Spinal cord (tissue), 10 donors: Measurements from ENCODE around the gene PML. TPM values are rescaled to one million over a fixed set of nuclear protein-coding genes. Genes with fewer than 3 reads are reported as not detected.
"Not testable (repeated sequence)": the region's sequence is repeated elsewhere in the genome, so short reads cannot be mapped to it uniquely, and the experiment has no call there.

Source experiments
- DNase-seq, 6 donors: peaks; one replicate each; pipeline versions ENCODE4 v3.0.0 to v3.0.0-alpha.2; 2013 to 2015; ENCODE audit warnings: low spot score in 6 of 6, low read depth in 4 of 6
- H3K27ac ChIP-seq: one replicate; pipeline ENCODE4 v1.5.1; 2013; ENCODE audit warnings: low read depth, low read length, control low read depth
- H3K27me3 ChIP-seq: one replicate; pipeline ENCODE4 v1.6.1; 2013; ENCODE audit warnings: low read length; ENCODE audit not compliant: control insufficient read depth, insufficient read depth
- H3K36me3 ChIP-seq: one replicate; pipeline ENCODE4 v1.6.1; 2013; ENCODE audit warnings: low read length; ENCODE audit not compliant: control insufficient read depth, insufficient read depth
- H3K4me1 ChIP-seq: one replicate; pipeline ENCODE4 v1.6.1; 2013; ENCODE audit warnings: low read length; ENCODE audit not compliant: control insufficient read depth, insufficient read depth
- H3K4me3 ChIP-seq: one replicate; pipeline ENCODE4 v1.5.1; 2013; ENCODE audit warnings: low read depth, low read length, control low read depth
- H3K9me3 ChIP-seq: one replicate; pipeline ENCODE4 v1.6.1; 2013; ENCODE audit warnings: low read length; ENCODE audit not compliant: control insufficient read depth, insufficient read depth
- WGBS: methylation state at CpG from one replicate; pipeline ENCODE4 v1.1.5; 2013; ENCODE audit warnings: missing lambda C conversion rate; ENCODE audit not compliant: insufficient coverage; 5-methylcytosine and 5-hydroxymethylcytosine counted together
- polyA plus RNA-seq, 2 donors: library from polyadenylated mRNA; unstranded; fragments of 120-200 nt; gene quantifications; one replicate each; pipeline ENCODE4 v1.2.1, GENCODE V29; 2013; ENCODE audit not compliant: insufficient read length in 2 of 2
- total RNA-seq, 2 donors: library from RNA; depleted of rRNA in 1 of 2; stranded (reverse); fragments of 120-200 nt in 1 of 2; fragments of >200 nt in 1 of 2; gene quantifications; one replicate each; pipeline versions ENCODE4 v1.2.3 to v1.2.4, GENCODE V29; 2013 to 2014
- donor health status: healthy.

Gene PML
- total and polyA plus RNA-seq, 4 donors: 13.5 to 29.4 (median 20.0) TPM

GRCh38 chr15:73957276-73957675 lies 37.2 kb upstream of the PML start:
- Histone ChIP-seq H3K27ac (no peak overlapping the region), H3K27me3 (no peaks in the 10 kb centered on the region), H3K4me3 (no peak overlapping the region), H3K4me1 (peaks cover 4% of the 10 kb centered on the region), H3K36me3 (peaks cover 6% of the 10 kb centered on the region), H3K9me3 (no peaks in the 10 kb centered on the region)
- 86% methylated on average over 8 of the region's 8 CpGs for WGBS
- DNase-seq: no peak

- H3K27ac ChIP-seq: no peak overlapping the region
- H3K4me3 ChIP-seq: no peak overlapping the region
- no peak for DNase-seq
- H3K4me1 ChIP-seq: no peaks in the 10 kb centered on the region
- no peaks in the 10 kb centered on the region for H3K9me3 ChIP-seq
- no peaks in the 10 kb centered on the region for H3K27me3 ChIP-seq
- H3K36me3 ChIP-seq: peaks cover under 1% of the 10 kb centered on the region
- 70% methylated on average over 1 of the region's 2 CpGs for WGBS
Observed at GRCh38 chr15:73957785-73958184, 36.7 kb upstream of the PML start.

- Histone ChIP-seq H3K4me1 (no peaks in the 10 kb centered on the region), H3K36me3 (no peaks in the 10 kb centered on the region), H3K27me3 (no peaks in the 10 kb centered on the region), H3K9me3 (no peaks in the 10 kb centered on the region), H3K27ac (no peak overlapping the region), H3K4me3 (no peak overlapping the region)
- WGBS: 72% methylated on average over 8 of the region's 8 CpGs
- DNase-seq: peak in 1 of 6 donors; percentile 51
Observed at GRCh38 chr15:73959012-73959581, 35.4 kb upstream of the PML start.

- no peak for DNase-seq
- H3K4me1 ChIP-seq: peaks cover 2% of the 10 kb centered on the region
- WGBS: 90% methylated on average over 4 of the region's 6 CpGs
Observed at GRCh38 chr15:73959801-73960200, 34.7 kb upstream of the PML start.

GRCh38 chr15:73960472-73961070 lies 33.9 kb upstream of the PML start:
- H3K27me3 ChIP-seq, DNase-seq, H3K9me3 ChIP-seq, H3K4me3 ChIP-seq, H3K4me1 ChIP-seq, H3K27ac ChIP-seq, H3K36me3 ChIP-seq: not testable (repeated sequence)
- WGBS: 94% methylated on average over 5 of the region's 7 CpGs

More at GRCh38 chr15:73959801-73960200, 34.7 kb upstream of the PML start:
- Histone ChIP-seq H3K27me3 (no peaks in the 10 kb centered on the region), H3K4me3 (no peak overlapping the region), H3K36me3 (no peaks in the 10 kb centered on the region), H3K27ac (no peak overlapping the region), H3K9me3 (no peaks in the 10 kb centered on the region)

GRCh38 chr15:73962433-73962832 lies 32.1 kb upstream of the PML start:
- Histone ChIP-seq H3K4me1 (peaks cover 13% of the 10 kb centered on the region), H3K9me3 (no peaks in the 10 kb centered on the region), H3K27ac (no peak overlapping the region), H3K4me3 (no peak overlapping the region), H3K27me3 (no peaks in the 10 kb centered on the region), H3K36me3 (no peaks in the 10 kb centered on the region)
- WGBS: 80% methylated on average over 2 of the region's 5 CpGs
- DNase-seq: peak in 1 of 6 donors; percentile 38

GRCh38 chr15:73964736-73965093 lies 29.8 kb upstream of the PML start:
- no peaks in the 10 kb centered on the region for H3K9me3 ChIP-seq
- no peak overlapping the region for H3K27ac ChIP-seq
- peak in 3 of 6 donors; percentile 50 to 82 (median 76) for DNase-seq
- no peak overlapping the region for H3K4me3 ChIP-seq
- H3K4me1 ChIP-seq: peaks cover 13% of the 10 kb centered on the region
- H3K36me3 ChIP-seq: no peaks in the 10 kb centered on the region
- WGBS: 17% methylated on average over 11 of the region's 11 CpGs
- H3K27me3 ChIP-seq: no peaks in the 10 kb centered on the region

- Histone ChIP-seq H3K4me3 (no peak overlapping the region), H3K36me3 (no peaks in the 10 kb centered on the region), H3K27me3 (no peaks in the 10 kb centered on the region), H3K27ac (no peak overlapping the region), H3K4me1 (peaks cover 13% of the 10 kb centered on the region), H3K9me3 (no peaks in the 10 kb centered on the region)
- 15% methylated on average over 9 of the region's 13 CpGs for WGBS
- peak in 1 of 6 donors; percentile 41 for DNase-seq
Observed at GRCh38 chr15:73965094-73965757, 29.3 kb upstream of the PML start.

GRCh38 chr15:73965758-73966113 lies 28.8 kb upstream of the PML start:
- no peaks in the 10 kb centered on the region for H3K27me3 ChIP-seq
- H3K36me3 ChIP-seq: no peaks in the 10 kb centered on the region
- 5% methylated on average over 1 of the region's 2 CpGs for WGBS
- H3K9me3 ChIP-seq: no peaks in the 10 kb centered on the region
- no peak overlapping the region for H3K4me3 ChIP-seq
- DNase-seq: peak in 2 of 6 donors; percentile 46 to 51
- peak overlapping the region; percentile 7 for H3K27ac ChIP-seq
- peaks cover 13% of the 10 kb centered on the region for H3K4me1 ChIP-seq

GRCh38 chr15:73968461-73968860 lies 26.1 kb upstream of the PML start:
- Histone ChIP-seq H3K27ac (no peak overlapping the region), H3K4me3 (no peak overlapping the region), H3K9me3 (no peaks in the 10 kb centered on the region), H3K4me1 (peaks cover 23% of the 10 kb centered on the region), H3K27me3 (no peaks in the 10 kb centered on the region), H3K36me3 (no peaks in the 10 kb centered on the region)
- WGBS: no CpG with 5 or more reads among the region's 3 CpGs
- DNase-seq: no peak
